Measurements from ENCODE around the gene PSMA1.

The PSMA1 gene

GRCh38 chr11:14549891-14550290 is 29.7 kb upstream of the PSMA1 start:
- Histone ChIP-seq H3K4me2 (ENCODE audit: low read depth, low read length, poor library complexity, severe bottlenecking) (no peak overlapping the region), H3K4me3 (ENCODE audit: insufficient read depth, low read length, poor library complexity, severe bottlenecking) (no peak overlapping the region), H3K9ac (ENCODE audit: low read length) (no peak overlapping the region), H4K20me1 (ENCODE audit: low read depth, low read length) (no peaks in the 10 kb centered on the region), H3K27ac (ENCODE audit: low read depth, low read length) (no peak overlapping the region), H3F3A (ENCODE audit: insufficient read depth) (no peaks in the 10 kb centered on the region), H3K36me3 (ENCODE audit: low read length) (no peaks in the 10 kb centered on the region), H2AFZ (ENCODE audit: low read depth, low read length, severe bottlenecking) (no peak overlapping the region), H3K79me2 (ENCODE audit: insufficient read depth, low read length) (no peaks in the 10 kb centered on the region), H3K27me3 (ENCODE audit: low read length) (no peaks in the 10 kb centered on the region), H3K9me3 (ENCODE audit: insufficient read depth, low read length) (no peaks in the 10 kb centered on the region), H3K9me2 (replicated peaks; ENCODE audit: insufficient read depth, low read length) (no peaks in the 10 kb centered on the region)
- no peak for TF ChIP-seq EZH2phosphoT487 (conservative IDR thresholded peaks at IDR 0.05; ENCODE audit: low read length)
- TF ChIP-seq, protein P1, sequence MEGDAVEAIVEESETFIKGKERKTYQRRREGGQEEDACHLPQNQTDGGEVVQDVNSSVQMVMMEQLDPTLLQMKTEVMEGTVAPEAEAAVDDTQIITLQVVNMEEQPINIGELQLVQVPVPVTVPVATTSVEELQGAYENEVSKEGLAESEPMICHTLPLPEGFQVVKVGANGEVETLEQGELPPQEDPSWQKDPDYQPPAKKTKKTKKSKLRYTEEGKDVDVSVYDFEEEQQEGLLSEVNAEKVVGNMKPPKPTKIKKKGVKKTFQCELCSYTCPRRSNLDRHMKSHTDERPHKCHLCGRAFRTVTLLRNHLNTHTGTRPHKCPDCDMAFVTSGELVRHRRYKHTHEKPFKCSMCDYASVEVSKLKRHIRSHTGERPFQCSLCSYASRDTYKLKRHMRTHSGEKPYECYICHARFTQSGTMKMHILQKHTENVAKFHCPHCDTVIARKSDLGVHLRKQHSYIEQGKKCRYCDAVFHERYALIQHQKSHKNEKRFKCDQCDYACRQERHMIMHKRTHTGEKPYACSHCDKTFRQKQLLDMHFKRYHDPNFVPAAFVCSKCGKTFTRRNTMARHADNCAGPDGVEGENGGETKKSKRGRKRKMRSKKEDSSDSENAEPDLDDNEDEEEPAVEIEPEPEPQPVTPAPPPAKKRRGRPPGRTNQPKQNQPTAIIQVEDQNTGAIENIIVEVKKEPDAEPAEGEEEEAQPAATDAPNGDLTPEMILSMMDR (IDR thresholded peaks at IDR 0.05; ENCODE audit: insufficient read depth, low read length, poor library complexity, severe bottlenecking), result no peak

- H3K9ac ChIP-seq (ENCODE audit: low read length), result no peak overlapping the region
- no peak overlapping the region for H3K4me2 ChIP-seq (ENCODE audit: low read depth, low read length, poor library complexity, severe bottlenecking)
- H3K9me2 ChIP-seq (replicated peaks; ENCODE audit: insufficient read depth, low read length), result no peaks in the 10 kb centered on the region
- H3K27me3 ChIP-seq (ENCODE audit: low read length), result no peaks in the 10 kb centered on the region
- no peak overlapping the region for H3K4me3 ChIP-seq (ENCODE audit: insufficient read depth, low read length, poor library complexity, severe bottlenecking)
- no peaks in the 10 kb centered on the region for H3K36me3 ChIP-seq (ENCODE audit: low read length)
- H3K9me3 ChIP-seq (ENCODE audit: insufficient read depth, low read length), result no peaks in the 10 kb centered on the region
- no peak overlapping the region for H2AFZ ChIP-seq (ENCODE audit: low read depth, low read length, severe bottlenecking)
- no peak for TF ChIP-seq EZH2phosphoT487 (conservative IDR thresholded peaks at IDR 0.05; ENCODE audit: low read length)
- TF ChIP-seq, protein P1 (IDR thresholded peaks at IDR 0.05; ENCODE audit: insufficient read depth, low read length, poor library complexity, severe bottlenecking), result no peak
- H4K20me1 ChIP-seq (ENCODE audit: low read depth, low read length), result no peaks in the 10 kb centered on the region
- no peak overlapping the region for H3K27ac ChIP-seq (ENCODE audit: low read depth, low read length)
- H3F3A ChIP-seq (ENCODE audit: insufficient read depth), result no peaks in the 10 kb centered on the region
- H3K79me2 ChIP-seq (ENCODE audit: insufficient read depth, low read length), result no peaks in the 10 kb centered on the region
These were observed 27.3 kb upstream of the PSMA1 start for GRCh38 chr11:14547440-14547839.

- Histone ChIP-seq H3K36me3 (ENCODE audit: low read length) (no peaks in the 10 kb centered on the region), H3K9me2 (replicated peaks; ENCODE audit: insufficient read depth, low read length) (no peaks in the 10 kb centered on the region), H3K27me3 (ENCODE audit: low read length) (no peaks in the 10 kb centered on the region), H3K4me2 (ENCODE audit: low read depth, low read length, poor library complexity, severe bottlenecking) (no peak overlapping the region), H3K79me2 (ENCODE audit: insufficient read depth, low read length) (no peaks in the 10 kb centered on the region), H3K27ac (ENCODE audit: low read depth, low read length) (no peak overlapping the region), H4K20me1 (ENCODE audit: low read depth, low read length) (no peaks in the 10 kb centered on the region), H3F3A (ENCODE audit: insufficient read depth) (no peaks in the 10 kb centered on the region), H3K9me3 (ENCODE audit: insufficient read depth, low read length) (no peaks in the 10 kb centered on the region), H2AFZ (ENCODE audit: low read depth, low read length, severe bottlenecking) (no peak overlapping the region), H3K4me3 (ENCODE audit: insufficient read depth, low read length, poor library complexity, severe bottlenecking) (no peak overlapping the region), H3K9ac (ENCODE audit: low read length) (no peak overlapping the region)
- no peak for TF ChIP-seq EZH2phosphoT487 (conservative IDR thresholded peaks at IDR 0.05; ENCODE audit: low read length)
These were observed 26.5 kb upstream of the PSMA1 start for GRCh38 chr11:14546672-14547071.

DNA sequence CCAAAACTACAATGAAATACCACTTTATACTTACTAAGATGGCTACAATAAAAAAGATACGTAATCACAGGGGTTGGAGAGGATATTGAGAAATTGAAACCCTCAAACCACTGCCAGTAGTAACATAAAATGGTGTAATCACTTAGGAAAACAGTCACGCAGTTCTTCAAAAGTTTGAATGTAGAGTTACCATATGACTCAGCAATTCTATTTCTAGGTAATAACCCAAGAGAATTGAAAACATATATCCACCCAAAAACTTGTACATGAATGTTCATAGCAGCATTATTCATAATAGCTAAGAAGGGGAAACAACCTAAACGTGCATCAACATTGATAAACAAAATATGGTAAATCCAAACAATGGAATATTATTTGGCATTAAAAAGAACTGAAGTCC is 24.4 kb upstream of the PSMA1 start:
- Histone ChIP-seq H3K9me2 (replicated peaks; ENCODE audit: insufficient read depth, low read length) (no peaks in the 10 kb centered on the region), H3K79me2 (ENCODE audit: insufficient read depth, low read length) (no peaks in the 10 kb centered on the region), H3K36me3 (ENCODE audit: low read length) (no peaks in the 10 kb centered on the region), H3K27ac (ENCODE audit: low read depth, low read length) (no peak overlapping the region), H3K4me3 (ENCODE audit: insufficient read depth, low read length, poor library complexity, severe bottlenecking) (no peak overlapping the region), H3K27me3 (ENCODE audit: low read length) (no peaks in the 10 kb centered on the region), H3K9ac (ENCODE audit: low read length) (no peak overlapping the region), H3F3A (ENCODE audit: insufficient read depth) (no peaks in the 10 kb centered on the region), H2AFZ (ENCODE audit: low read depth, low read length, severe bottlenecking) (no peak overlapping the region), H3K4me2 (ENCODE audit: low read depth, low read length, poor library complexity, severe bottlenecking) (no peak overlapping the region), H4K20me1 (ENCODE audit: low read depth, low read length) (no peaks in the 10 kb centered on the region), H3K9me3 (ENCODE audit: insufficient read depth, low read length) (no peaks in the 10 kb centered on the region)
- TF ChIP-seq EZH2phosphoT487 (conservative IDR thresholded peaks at IDR 0.05; ENCODE audit: low read length), result no peak
- TF ChIP-seq, protein P1 (IDR thresholded peaks at IDR 0.05; ENCODE audit: insufficient read depth, low read length, poor library complexity, severe bottlenecking), result no peak
